Measurements from ENCODE around the gene APH1B.

DNA sequence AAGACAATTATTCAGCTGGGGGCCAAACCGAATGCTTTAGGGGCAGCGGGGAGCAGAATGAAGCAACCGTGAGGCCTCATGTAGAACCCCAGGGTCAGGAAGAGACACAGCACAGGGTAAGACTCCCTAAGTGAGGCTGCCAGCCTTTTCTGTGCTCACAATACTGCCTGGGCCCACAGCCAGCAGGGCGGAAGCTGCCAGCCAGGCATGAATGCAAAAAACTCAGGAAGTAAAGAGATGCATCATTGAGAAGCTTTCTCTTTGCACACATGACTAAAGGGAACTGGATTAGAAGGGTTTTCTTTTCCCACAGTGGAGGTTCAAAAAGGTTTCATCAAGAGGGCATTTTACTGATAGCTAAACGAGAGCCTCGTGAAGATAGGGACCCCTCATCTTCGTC lies 71.0 kb downstream of the APH1B start:
- TF ChIP-seq, protein P1, sequence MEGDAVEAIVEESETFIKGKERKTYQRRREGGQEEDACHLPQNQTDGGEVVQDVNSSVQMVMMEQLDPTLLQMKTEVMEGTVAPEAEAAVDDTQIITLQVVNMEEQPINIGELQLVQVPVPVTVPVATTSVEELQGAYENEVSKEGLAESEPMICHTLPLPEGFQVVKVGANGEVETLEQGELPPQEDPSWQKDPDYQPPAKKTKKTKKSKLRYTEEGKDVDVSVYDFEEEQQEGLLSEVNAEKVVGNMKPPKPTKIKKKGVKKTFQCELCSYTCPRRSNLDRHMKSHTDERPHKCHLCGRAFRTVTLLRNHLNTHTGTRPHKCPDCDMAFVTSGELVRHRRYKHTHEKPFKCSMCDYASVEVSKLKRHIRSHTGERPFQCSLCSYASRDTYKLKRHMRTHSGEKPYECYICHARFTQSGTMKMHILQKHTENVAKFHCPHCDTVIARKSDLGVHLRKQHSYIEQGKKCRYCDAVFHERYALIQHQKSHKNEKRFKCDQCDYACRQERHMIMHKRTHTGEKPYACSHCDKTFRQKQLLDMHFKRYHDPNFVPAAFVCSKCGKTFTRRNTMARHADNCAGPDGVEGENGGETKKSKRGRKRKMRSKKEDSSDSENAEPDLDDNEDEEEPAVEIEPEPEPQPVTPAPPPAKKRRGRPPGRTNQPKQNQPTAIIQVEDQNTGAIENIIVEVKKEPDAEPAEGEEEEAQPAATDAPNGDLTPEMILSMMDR (IDR thresholded peaks at IDR 0.05; ENCODE audit: low read depth, low read length) = no peak
- TF ChIP-seq EZH2phosphoT487 (IDR thresholded peaks at IDR 0.05; ENCODE audit: low read depth) = no peak

Data from OCI-LY3 (cell line).